SK-N-SH treated with all-trans-retinoic acid at 6 μM for 48 hours (cell line): Measurements from ENCODE around the gene IL22.

Source experiments
- ATAC-seq: fragments of 200-7000 bp; cut with Tn5 transposase; 3 replicates; pipeline ENCODE4 v1.9.1; 2020; ENCODE audit warnings: mild to moderate bottlenecking, moderate library complexity
- ARNTL ChIP-seq: fragments of 450-650 bp; formaldehyde crosslinking; IDR thresholded peaks from 2 replicates; pipeline ENCODE4 v1.5.0; 2020; ENCODE audit warnings: low read depth, mild to moderate bottlenecking, moderate library complexity, borderline replicate concordance
- BACH2 ChIP-seq: fragments of 250-450 bp; sonication (Bioruptor Pico); IDR thresholded peaks from 2 replicates; pipeline ENCODE4 v1.9.0; 2021; ENCODE audit warnings: mild to moderate bottlenecking, borderline replicate concordance
- CSDC2 ChIP-seq: fragments of 250-450 bp; sonication (Bioruptor Pico); IDR thresholded peaks from 2 replicates; pipeline ENCODE4 v1.5.0; 2020; ENCODE audit warnings: mild to moderate bottlenecking, moderate library complexity
- ESRRG ChIP-seq: fragments of 250-450 bp; sonication (Bioruptor Pico); IDR thresholded peaks from 2 replicates; pipeline ENCODE4 v1.6.1; 2021; ENCODE audit warnings: mild to moderate bottlenecking
- GLIS3 ChIP-seq: fragments of 250-450 bp; sonication (Bioruptor Pico); IDR thresholded peaks from 2 replicates; pipeline ENCODE4 v1.5.0; 2020; ENCODE audit warnings: mild to moderate bottlenecking, moderate library complexity
- OSR1 ChIP-seq: fragments of 250-450 bp; sonication (Bioruptor Pico); IDR thresholded peaks from 2 replicates; pipeline ENCODE4 v1.8.0; 2022; ENCODE audit warnings: moderate library complexity, mild to moderate bottlenecking, inconsistent platforms
- PPARA ChIP-seq: fragments of 250-450 bp; sonication (Bioruptor Pico); IDR thresholded peaks from 2 replicates; pipeline ENCODE4 v1.5.0; 2020; ENCODE audit warnings: mild to moderate bottlenecking, borderline replicate concordance
- RARB ChIP-seq: fragments of 250-450 bp; sonication (Bioruptor Pico); IDR thresholded peaks from 2 replicates; pipeline ENCODE4 v1.8.0; 2021; ENCODE audit warnings: mild to moderate bottlenecking, moderate library complexity
- TOX ChIP-seq: fragments of 250-450 bp; sonication (Bioruptor Pico); IDR thresholded peaks from 2 replicates; pipeline ENCODE4 v1.8.0; 2021; ENCODE audit warnings: mild to moderate bottlenecking, moderate library complexity, borderline replicate concordance
- ZC3H10 ChIP-seq: fragments of 250-450 bp; sonication (Bioruptor Pico); IDR thresholded peaks from 2 replicates; pipeline ENCODE4 v1.5.1; 2021; ENCODE audit warnings: mild to moderate bottlenecking, moderate library complexity
- ZFP3 ChIP-seq: fragments of 250-450 bp; sonication (Bioruptor Pico); IDR thresholded peaks from 2 replicates; pipeline ENCODE4 v1.5.0; 2020; ENCODE audit warnings: mild to moderate bottlenecking, moderate library complexity
- ZFP30 ChIP-seq: fragments of 450-650 bp; formaldehyde crosslinking; IDR thresholded peaks from 2 replicates; pipeline ENCODE4 v1.5.0; 2022; ENCODE audit warnings: mild to moderate bottlenecking, moderate library complexity
- ZNF565 ChIP-seq: fragments of 450-650 bp; formaldehyde crosslinking; conservative IDR thresholded peaks from 2 replicates; pipeline ENCODE4 v1.5.0; 2020; ENCODE audit warnings: low read depth, mild to moderate bottlenecking, moderate library complexity
- ZNF70 ChIP-seq: fragments of 450-650 bp; formaldehyde crosslinking; IDR thresholded peaks from 2 replicates; pipeline ENCODE4 v1.5.0; 2020; ENCODE audit warnings: mild to moderate bottlenecking, moderate library complexity
- ZNF8 ChIP-seq: fragments of 450-650 bp; formaldehyde crosslinking; IDR thresholded peaks from 2 replicates; pipeline ENCODE4 v1.5.0; 2020; ENCODE audit warnings: mild to moderate bottlenecking, moderate library complexity
- TF ChIP-seq, protein P1 (sequence below): fragments of 250-450 bp; sonication (Bioruptor Pico); IDR thresholded peaks from 2 replicates; pipeline ENCODE4 v1.5.0; 2020; ENCODE audit warnings: mild to moderate bottlenecking, moderate library complexity
- TF ChIP-seq, protein P2 (sequence below): fragments of 250-450 bp; sonication (Bioruptor Pico); IDR thresholded peaks from 2 replicates; pipeline ENCODE4 v1.5.1; 2021; ENCODE audit warnings: mild to moderate bottlenecking, moderate library complexity
- TF ChIP-seq, protein P3 (sequence below): fragments of 250-450 bp; sonication (Bioruptor Pico); IDR thresholded peaks from 2 replicates; pipeline ENCODE4 v1.8.0; 2021; ENCODE audit warnings: low read depth, mild to moderate bottlenecking, moderate library complexity, borderline replicate concordance
- TF ChIP-seq, protein P4 (sequence below): fragments of 250-450 bp; sonication (Bioruptor Pico); IDR thresholded peaks from 2 replicates; pipeline ENCODE4 v1.5.1; 2020; ENCODE audit warnings: low read depth, mild to moderate bottlenecking, moderate library complexity
- TF ChIP-seq, protein P5 (sequence below): fragments of 250-450 bp; sonication (Bioruptor Pico); IDR thresholded peaks from 2 replicates; pipeline ENCODE4 v1.8.0; 2020; ENCODE audit warnings: mild to moderate bottlenecking, moderate library complexity, borderline replicate concordance

IL22 gene

DNA sequence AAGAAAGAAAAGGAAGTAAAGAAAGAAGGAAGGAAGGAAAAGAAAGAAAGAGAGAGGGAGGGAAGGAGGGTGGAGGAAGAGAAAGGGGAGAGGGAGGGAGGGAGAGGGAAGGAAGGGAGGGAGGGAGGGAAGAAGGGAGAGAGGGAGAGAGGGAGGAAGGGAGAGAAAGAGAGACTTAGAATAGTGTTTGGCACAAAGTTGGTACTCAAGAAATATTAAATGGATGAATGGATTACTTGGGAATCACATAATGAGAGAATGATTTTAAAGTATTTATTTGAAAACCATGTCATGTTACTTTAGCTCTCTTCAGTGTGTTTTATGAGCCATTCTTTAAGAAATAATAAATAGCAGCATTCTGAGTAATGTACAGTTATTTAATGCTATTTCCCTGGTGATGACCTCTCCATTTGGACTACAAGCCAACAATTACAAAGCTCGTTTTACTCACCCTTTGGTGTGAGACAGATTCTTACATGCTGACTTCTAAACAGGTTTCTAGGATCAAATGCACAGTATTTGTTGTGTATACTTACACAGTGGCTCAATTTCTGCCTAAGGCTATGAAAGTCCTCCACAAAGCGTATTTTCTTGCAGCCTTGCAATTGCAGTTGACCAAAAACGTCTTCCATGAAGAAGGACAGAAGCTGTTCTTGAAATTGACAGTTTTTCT is 28.7 kb downstream of the IL22 start (continued):
- TF ChIP-seq, protein P1, sequence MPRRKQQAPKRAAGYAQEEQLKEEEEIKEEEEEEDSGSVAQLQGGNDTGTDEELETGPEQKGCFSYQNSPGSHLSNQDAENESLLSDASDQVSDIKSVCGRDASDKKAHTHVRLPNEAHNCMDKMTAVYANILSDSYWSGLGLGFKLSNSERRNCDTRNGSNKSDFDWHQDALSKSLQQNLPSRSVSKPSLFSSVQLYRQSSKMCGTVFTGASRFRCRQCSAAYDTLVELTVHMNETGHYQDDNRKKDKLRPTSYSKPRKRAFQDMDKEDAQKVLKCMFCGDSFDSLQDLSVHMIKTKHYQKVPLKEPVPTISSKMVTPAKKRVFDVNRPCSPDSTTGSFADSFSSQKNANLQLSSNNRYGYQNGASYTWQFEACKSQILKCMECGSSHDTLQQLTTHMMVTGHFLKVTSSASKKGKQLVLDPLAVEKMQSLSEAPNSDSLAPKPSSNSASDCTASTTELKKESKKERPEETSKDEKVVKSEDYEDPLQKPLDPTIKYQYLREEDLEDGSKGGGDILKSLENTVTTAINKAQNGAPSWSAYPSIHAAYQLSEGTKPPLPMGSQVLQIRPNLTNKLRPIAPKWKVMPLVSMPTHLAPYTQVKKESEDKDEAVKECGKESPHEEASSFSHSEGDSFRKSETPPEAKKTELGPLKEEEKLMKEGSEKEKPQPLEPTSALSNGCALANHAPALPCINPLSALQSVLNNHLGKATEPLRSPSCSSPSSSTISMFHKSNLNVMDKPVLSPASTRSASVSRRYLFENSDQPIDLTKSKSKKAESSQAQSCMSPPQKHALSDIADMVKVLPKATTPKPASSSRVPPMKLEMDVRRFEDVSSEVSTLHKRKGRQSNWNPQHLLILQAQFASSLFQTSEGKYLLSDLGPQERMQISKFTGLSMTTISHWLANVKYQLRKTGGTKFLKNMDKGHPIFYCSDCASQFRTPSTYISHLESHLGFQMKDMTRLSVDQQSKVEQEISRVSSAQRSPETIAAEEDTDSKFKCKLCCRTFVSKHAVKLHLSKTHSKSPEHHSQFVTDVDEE (CRISPR knock-in tag) = no peak
- no peak for TF ChIP-seq ZFP30
- TF ChIP-seq GLIS3 (CRISPR knock-in tag) = no peak
- TF ChIP-seq BACH2 (CRISPR knock-in tag) = no peak
- no peak for TF ChIP-seq ZFP3 (CRISPR knock-in tag)
- TF ChIP-seq ZNF70 (CRISPR knock-in tag) = no peak
- TF ChIP-seq, protein P2, sequence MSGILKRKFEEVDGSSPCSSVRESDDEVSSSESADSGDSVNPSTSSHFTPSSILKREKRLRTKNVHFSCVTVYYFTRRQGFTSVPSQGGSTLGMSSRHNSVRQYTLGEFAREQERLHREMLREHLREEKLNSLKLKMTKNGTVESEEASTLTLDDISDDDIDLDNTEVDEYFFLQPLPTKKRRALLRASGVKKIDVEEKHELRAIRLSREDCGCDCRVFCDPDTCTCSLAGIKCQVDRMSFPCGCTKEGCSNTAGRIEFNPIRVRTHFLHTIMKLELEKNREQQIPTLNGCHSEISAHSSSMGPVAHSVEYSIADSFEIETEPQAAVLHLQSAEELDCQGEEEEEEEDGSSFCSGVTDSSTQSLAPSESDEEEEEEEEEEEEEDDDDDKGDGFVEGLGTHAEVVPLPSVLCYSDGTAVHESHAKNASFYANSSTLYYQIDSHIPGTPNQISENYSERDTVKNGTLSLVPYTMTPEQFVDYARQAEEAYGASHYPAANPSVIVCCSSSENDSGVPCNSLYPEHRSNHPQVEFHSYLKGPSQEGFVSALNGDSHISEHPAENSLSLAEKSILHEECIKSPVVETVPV (CRISPR knock-in tag) = no peak
- TF ChIP-seq ESRRG (CRISPR knock-in tag) = no peak
- no peak for TF ChIP-seq ARNTL (CRISPR knock-in tag)
- TF ChIP-seq ZC3H10 (CRISPR knock-in tag) = no peak

DNA sequence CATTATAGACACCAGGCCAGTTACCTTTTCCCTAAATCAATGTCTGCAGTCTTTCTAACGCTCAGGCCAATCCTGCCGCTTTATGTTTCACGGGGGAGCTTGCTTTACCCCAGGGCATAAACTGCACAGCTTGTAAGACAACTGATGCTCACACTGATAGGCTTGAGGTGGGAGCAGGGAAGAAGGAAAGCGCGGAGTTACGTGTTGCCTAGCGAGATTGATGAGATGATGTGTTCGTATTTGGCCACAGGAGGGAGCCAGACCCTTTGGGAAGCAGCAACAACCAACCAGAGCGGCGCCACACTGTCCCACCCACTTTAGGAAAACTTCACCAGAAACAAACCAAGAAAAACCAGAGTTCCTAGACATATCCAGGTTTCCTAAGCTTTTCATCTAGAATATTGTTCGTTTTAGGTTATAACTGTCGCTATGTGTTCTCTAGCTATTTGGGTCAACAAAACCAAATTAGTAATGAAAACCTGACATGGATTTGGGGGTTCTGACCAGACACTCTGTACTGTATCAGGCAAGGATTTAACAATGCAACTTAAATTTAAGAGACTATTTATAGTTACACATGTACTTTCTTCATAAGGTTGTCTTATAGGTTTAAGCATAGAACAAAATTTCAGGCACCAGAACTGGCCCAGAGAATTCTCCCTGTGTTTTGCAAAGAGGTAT is 30.2 kb downstream of the IL22 start:
- ATAC-seq = peak; percentile 100
- TF ChIP-seq ZNF565 (CRISPR knock-in tag) = no peak
- TF ChIP-seq PPARA (CRISPR knock-in tag) = no peak
- TF ChIP-seq ZNF8 = no peak
- TF ChIP-seq OSR1 (CRISPR knock-in tag) = no peak
- TF ChIP-seq, protein P3, sequence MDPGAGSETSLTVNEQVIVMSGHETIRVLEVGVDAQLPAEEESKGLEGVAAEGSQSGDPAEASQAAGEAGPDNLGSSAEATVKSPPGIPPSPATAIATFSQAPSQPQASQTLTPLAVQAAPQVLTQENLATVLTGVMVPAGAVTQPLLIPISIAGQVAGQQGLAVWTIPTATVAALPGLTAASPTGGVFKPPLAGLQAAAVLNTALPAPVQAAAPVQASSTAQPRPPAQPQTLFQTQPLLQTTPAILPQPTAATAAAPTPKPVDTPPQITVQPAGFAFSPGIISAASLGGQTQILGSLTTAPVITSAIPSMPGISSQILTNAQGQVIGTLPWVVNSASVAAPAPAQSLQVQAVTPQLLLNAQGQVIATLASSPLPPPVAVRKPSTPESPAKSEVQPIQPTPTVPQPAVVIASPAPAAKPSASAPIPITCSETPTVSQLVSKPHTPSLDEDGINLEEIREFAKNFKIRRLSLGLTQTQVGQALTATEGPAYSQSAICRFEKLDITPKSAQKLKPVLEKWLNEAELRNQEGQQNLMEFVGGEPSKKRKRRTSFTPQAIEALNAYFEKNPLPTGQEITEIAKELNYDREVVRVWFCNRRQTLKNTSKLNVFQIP = no peak
- TF ChIP-seq TOX = no peak
- TF ChIP-seq ZNF70 (CRISPR knock-in tag) = no peak
- TF ChIP-seq RARB (CRISPR knock-in tag) = no peak
- TF ChIP-seq, protein P2 (CRISPR knock-in tag) = no peak
- TF ChIP-seq, protein P4, sequence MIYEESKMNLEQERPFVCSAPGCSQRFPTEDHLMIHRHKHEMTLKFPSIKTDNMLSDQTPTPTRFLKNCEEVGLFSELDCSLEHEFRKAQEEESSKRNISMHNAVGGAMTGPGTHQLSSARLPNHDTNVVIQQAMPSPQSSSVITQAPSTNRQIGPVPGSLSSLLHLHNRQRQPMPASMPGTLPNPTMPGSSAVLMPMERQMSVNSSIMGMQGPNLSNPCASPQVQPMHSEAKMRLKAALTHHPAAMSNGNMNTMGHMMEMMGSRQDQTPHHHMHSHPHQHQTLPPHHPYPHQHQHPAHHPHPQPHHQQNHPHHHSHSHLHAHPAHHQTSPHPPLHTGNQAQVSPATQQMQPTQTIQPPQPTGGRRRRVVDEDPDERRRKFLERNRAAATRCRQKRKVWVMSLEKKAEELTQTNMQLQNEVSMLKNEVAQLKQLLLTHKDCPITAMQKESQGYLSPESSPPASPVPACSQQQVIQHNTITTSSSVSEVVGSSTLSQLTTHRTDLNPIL = no peak
- TF ChIP-seq, protein P5, sequence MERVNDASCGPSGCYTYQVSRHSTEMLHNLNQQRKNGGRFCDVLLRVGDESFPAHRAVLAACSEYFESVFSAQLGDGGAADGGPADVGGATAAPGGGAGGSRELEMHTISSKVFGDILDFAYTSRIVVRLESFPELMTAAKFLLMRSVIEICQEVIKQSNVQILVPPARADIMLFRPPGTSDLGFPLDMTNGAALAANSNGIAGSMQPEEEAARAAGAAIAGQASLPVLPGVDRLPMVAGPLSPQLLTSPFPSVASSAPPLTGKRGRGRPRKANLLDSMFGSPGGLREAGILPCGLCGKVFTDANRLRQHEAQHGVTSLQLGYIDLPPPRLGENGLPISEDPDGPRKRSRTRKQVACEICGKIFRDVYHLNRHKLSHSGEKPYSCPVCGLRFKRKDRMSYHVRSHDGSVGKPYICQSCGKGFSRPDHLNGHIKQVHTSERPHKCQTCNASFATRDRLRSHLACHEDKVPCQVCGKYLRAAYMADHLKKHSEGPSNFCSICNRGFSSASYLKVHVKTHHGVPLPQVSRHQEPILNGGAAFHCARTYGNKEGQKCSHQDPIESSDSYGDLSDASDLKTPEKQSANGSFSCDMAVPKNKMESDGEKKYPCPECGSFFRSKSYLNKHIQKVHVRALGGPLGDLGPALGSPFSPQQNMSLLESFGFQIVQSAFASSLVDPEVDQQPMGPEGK = no peak
- no peak for TF ChIP-seq ESRRG (CRISPR knock-in tag)
- TF ChIP-seq GLIS3 (CRISPR knock-in tag) = no peak
- no peak for TF ChIP-seq BACH2 (CRISPR knock-in tag)
- no peak for TF ChIP-seq CSDC2 (CRISPR knock-in tag)
- no peak for TF ChIP-seq ZFP3 (CRISPR knock-in tag)
- no peak for TF ChIP-seq ARNTL (CRISPR knock-in tag)
